ENCODE data around the gene CLBA1. TPM values are rescaled to one million over a fixed set of nuclear protein-coding genes. Genes with fewer than 3 reads are reported as not detected.
"Not testable (repeated sequence)": the region's sequence is repeated elsewhere in the genome, so short reads cannot be mapped to it uniquely, and the experiment has no call there.

Gene CLBA1
- total RNA-seq, 1 donor from 2014 or later, result 8.5 TPM

DNA sequence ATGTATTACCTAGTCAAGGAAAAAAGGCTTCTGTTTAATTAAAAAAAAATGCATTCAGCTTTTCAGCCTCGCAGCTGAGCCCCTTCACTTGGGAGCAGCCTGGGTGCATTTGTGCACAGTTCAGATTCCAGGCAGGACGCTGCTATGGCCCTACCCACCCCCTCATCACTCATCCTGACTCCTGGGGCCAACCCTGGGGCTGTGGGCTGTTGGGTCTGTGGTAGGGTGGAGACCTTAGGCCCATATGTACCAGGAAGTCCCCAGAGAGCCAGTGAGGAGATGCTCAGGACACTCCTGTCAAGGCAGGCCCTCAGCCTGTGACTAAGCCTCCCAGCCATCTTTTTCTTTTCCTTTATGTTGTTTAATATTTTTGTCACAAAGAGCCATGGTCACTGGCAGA lies 44.6 kb downstream of the CLBA1 start:
- Mint-ChIP-seq H3K27me3 (ENCODE audit: insufficient read depth, low read depth) (peaks cover 19% of the 10 kb centered on the region), H3K27ac (no peak overlapping the region), H3K4me3 (no peak overlapping the region), H3K4me1 (peaks cover 3% of the 10 kb centered on the region), H3K9me3 (peaks cover 4% of the 10 kb centered on the region), H3K36me3 (no peaks in the 10 kb centered on the region)
- no peak for DNase-seq (ENCODE audit: low spot score)
- H3K9ac ChIP-seq, result no peak overlapping the region
- no peaks in the 10 kb centered on the region for H4K20me1 ChIP-seq (ENCODE audit: low read depth)
- no peak for TF ChIP-seq EZH2 (IDR thresholded peaks at IDR 0.05)
- no peaks in the 10 kb centered on the region for H3F3A ChIP-seq (ENCODE audit: low read depth)
- no peak overlapping the region for H3K27ac ChIP-seq
- H3K27me3 ChIP-seq, result peaks cover 54% of the 10 kb centered on the region
- no peaks in the 10 kb centered on the region for H3K9me3 ChIP-seq (ENCODE audit: low read depth)
- H3K36me3 ChIP-seq, result no peaks in the 10 kb centered on the region
- no peak overlapping the region for H2AFZ ChIP-seq (replicated peaks)
- no peak overlapping the region for H3K4me2 ChIP-seq
- no peaks in the 10 kb centered on the region for H3K4me1 ChIP-seq
- H3K4me3 ChIP-seq, result no peak overlapping the region
- no peaks in the 10 kb centered on the region for H3K79me2 ChIP-seq (ENCODE audit: low read depth)

DNA sequence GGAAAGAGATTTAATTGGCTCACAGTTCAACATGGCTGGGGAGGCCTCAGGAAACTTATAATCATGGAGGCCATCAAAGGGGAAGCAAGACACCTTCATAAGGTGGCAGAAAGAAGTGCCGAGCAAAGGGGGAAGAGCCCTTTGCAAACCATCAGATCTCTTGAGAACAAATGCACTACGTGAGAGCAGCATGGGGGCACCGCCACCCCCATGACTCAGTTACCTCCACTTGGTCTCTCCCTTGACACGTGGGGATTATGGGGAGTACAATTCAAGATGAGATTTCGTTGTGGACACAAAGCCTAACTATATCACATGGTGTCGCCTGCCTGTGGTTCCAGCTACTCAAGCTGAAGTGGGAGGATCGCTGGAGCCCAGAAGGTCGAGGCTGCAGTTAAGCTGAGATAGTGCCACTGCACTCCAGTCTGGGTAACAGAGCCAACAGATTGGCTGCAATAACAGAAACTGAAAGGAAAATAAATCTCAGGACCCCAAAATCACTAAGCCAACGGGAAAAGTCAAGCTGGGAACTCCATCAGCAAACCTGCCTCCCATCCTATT lies 45.3 kb downstream of the CLBA1 start:
- DNase-seq (ENCODE audit: low spot score), result no peak
- no peak overlapping the region for H3K4me3 Mint-ChIP-seq
- peaks cover 3% of the 10 kb centered on the region for H3K4me1 Mint-ChIP-seq
- H3K36me3 Mint-ChIP-seq, result no peaks in the 10 kb centered on the region
- Histone ChIP-seq H3F3A (ENCODE audit: low read depth) (no peaks in the 10 kb centered on the region), H3K27me3 (peaks cover 61% of the 10 kb centered on the region), H2AFZ (replicated peaks) (no peak overlapping the region), H3K79me2 (ENCODE audit: low read depth) (no peaks in the 10 kb centered on the region), H3K36me3 (no peaks in the 10 kb centered on the region), H3K4me2 (no peak overlapping the region), H3K9me3 (ENCODE audit: low read depth) (no peaks in the 10 kb centered on the region), H3K27ac (no peak overlapping the region), H4K20me1 (ENCODE audit: low read depth) (no peaks in the 10 kb centered on the region), H3K4me3 (no peak overlapping the region), H3K4me1 (no peaks in the 10 kb centered on the region), H3K9ac (no peak overlapping the region)
- H3K27me3 Mint-ChIP-seq (ENCODE audit: insufficient read depth, low read depth), result peaks cover 19% of the 10 kb centered on the region
- no peak overlapping the region for H3K27ac Mint-ChIP-seq
- peaks cover 4% of the 10 kb centered on the region for H3K9me3 Mint-ChIP-seq
- TF ChIP-seq, protein P1, sequence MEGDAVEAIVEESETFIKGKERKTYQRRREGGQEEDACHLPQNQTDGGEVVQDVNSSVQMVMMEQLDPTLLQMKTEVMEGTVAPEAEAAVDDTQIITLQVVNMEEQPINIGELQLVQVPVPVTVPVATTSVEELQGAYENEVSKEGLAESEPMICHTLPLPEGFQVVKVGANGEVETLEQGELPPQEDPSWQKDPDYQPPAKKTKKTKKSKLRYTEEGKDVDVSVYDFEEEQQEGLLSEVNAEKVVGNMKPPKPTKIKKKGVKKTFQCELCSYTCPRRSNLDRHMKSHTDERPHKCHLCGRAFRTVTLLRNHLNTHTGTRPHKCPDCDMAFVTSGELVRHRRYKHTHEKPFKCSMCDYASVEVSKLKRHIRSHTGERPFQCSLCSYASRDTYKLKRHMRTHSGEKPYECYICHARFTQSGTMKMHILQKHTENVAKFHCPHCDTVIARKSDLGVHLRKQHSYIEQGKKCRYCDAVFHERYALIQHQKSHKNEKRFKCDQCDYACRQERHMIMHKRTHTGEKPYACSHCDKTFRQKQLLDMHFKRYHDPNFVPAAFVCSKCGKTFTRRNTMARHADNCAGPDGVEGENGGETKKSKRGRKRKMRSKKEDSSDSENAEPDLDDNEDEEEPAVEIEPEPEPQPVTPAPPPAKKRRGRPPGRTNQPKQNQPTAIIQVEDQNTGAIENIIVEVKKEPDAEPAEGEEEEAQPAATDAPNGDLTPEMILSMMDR (IDR thresholded peaks at IDR 0.05), result no peak
- TF ChIP-seq EZH2 (IDR thresholded peaks at IDR 0.05) (no peak), EZH2phosphoT487 (IDR thresholded peaks at IDR 0.05) (no peak)

DNA sequence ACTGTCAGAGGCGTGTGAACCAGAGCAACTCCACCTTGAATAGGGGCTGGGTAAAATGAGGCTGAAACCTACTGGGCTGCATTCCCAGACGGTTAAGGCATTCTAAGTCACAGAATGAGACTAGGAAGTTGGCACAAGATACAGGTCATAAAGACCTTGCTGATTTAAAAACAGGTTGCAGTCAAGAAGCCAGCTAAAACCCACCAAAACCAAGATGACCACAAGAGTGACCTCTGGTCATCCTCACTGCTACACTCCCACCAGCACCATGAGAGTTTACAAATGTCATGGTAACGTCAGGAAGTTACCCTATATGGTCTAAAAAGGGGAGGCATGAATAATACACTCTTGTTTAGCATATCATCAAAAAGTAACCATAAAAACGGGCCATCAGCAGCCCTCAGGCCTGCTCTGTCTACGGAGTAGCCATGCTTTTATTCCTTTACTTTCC lies 46.9 kb downstream of the CLBA1 start:
- H3K27ac ChIP-seq; H3K9me3 ChIP-seq (ENCODE audit: low read depth); H3K27ac Mint-ChIP-seq; H3K4me1 Mint-ChIP-seq; H3F3A ChIP-seq (ENCODE audit: low read depth); H3K9ac ChIP-seq; H3K79me2 ChIP-seq (ENCODE audit: low read depth); H3K4me3 Mint-ChIP-seq; H2AFZ ChIP-seq (replicated peaks); H3K4me1 ChIP-seq; DNase-seq (ENCODE audit: low spot score); H4K20me1 ChIP-seq (ENCODE audit: low read depth); H3K4me2 ChIP-seq; H3K4me3 ChIP-seq; H3K36me3 ChIP-seq; H3K36me3 Mint-ChIP-seq; H3K9me3 Mint-ChIP-seq: not testable (repeated sequence)
- H3K27me3 Mint-ChIP-seq (ENCODE audit: insufficient read depth, low read depth), result peaks cover 23% of the 10 kb centered on the region
- peaks cover 61% of the 10 kb centered on the region for H3K27me3 ChIP-seq

DNA sequence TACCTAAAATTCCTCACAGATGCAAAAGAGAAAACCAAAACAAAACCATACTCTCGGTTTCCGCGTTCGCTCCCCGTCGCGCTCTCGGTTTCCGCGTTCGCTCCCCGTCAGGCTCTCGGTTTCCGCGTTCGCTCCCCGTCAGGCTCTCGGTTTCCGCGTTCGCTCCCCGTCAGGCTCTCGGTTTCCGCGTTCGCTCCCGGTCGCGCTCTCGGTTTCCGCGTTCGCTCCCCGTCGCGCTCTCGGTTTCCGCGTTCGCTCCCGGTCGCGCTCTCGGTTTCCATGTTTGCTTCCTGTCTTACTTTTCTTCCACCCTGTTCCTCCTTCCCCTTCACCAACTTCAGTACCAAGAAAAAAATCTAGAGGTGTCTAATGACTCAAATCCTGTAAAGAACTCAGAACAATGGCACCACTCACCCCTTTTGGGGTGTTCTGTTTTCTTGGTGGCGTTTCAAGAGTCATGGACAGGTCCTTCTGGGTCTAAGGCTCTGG lies 47.9 kb downstream of the CLBA1 start:
- not testable (repeated sequence) for DNase-seq (ENCODE audit: low spot score); H3K9me3 Mint-ChIP-seq; H4K20me1 ChIP-seq (ENCODE audit: low read depth); H3K79me2 ChIP-seq (ENCODE audit: low read depth); H3K36me3 Mint-ChIP-seq; H3K9me3 ChIP-seq (ENCODE audit: low read depth); H3F3A ChIP-seq (ENCODE audit: low read depth); H3K27ac Mint-ChIP-seq; H3K9ac ChIP-seq; H3K27ac ChIP-seq; H3K4me1 ChIP-seq; H3K4me1 Mint-ChIP-seq; H3K36me3 ChIP-seq
- Histone ChIP-seq H3K27me3 (peaks cover 58% of the 10 kb centered on the region), H3K4me2 (peak overlapping the region; percentile 54), H3K4me3 (peak overlapping the region; percentile 37), H2AFZ (replicated peaks) (peak overlapping the region; percentile 38)
- peak overlapping the region; percentile 38 for H3K4me3 Mint-ChIP-seq
- TF ChIP-seq EZH2 (IDR thresholded peaks at IDR 0.05) (peak; percentile 78), EZH2phosphoT487 (IDR thresholded peaks at IDR 0.05) (peak; percentile 60)
- H3K27me3 Mint-ChIP-seq (ENCODE audit: insufficient read depth, low read depth), result peaks cover 26% of the 10 kb centered on the region
